Bronchial epithelial cell (primary cell): ENCODE results near the gene EGF. TPM values are rescaled to one million over a fixed set of nuclear protein-coding genes. Genes with fewer than 3 reads are reported as not detected.

ENCODE experiments used
- DNase-seq: peaks from one replicate; pipeline ENCODE4 v3.0.0-alpha.2; 2010; ENCODE audit warnings: low read depth
- FAIRE-seq: peaks from 2 replicates; lab custom pipeline; 2011; peaks lifted over from hg19 to GRCh38; lab: Jason Lieb, UNC
- H3K27me3 ChIP-seq: 2 replicates; pipeline ENCODE4 v1.5.1; 2011; ENCODE audit warnings: low read length; ENCODE audit not compliant: control insufficient read depth, insufficient read depth
- H3K36me3 ChIP-seq: 2 replicates; pipeline ENCODE4 v1.5.1; 2011; ENCODE audit warnings: low read length; ENCODE audit not compliant: control insufficient read depth, insufficient read depth
- H3K4me3 ChIP-seq: 2 replicates; pipeline ENCODE4 v1.5.1; 2011; ENCODE audit warnings: mild to moderate bottlenecking, low read depth, low read length, control low read depth
- CTCF ChIP-seq: IDR thresholded peaks from 2 replicates; pipeline ENCODE4 v1.5.1; 2011; ENCODE audit warnings: mild to moderate bottlenecking, moderate library complexity, low read length, control low read depth, inconsistent platforms; ENCODE audit not compliant: insufficient read depth, severe bottlenecking
- total RNA-seq: library from RNA; depleted of rRNA; stranded (reverse); fragments of >200 nt; gene quantifications from 2 replicates; pipeline ENCODE4 v1.2.1, GENCODE V29; 2014

The EGF gene
- total RNA-seq, 1 donor from 2014 or later = 1.1 TPM

GRCh38 chr4:109902559-109903251, 10.0 kb upstream of the EGF start:
- FAIRE-seq (no peak), DNase-seq (no peak)
- H3K36me3 ChIP-seq = no peaks in the 10 kb centered on the region
- H3K4me3 ChIP-seq = no peak overlapping the region
- no peaks in the 10 kb centered on the region for H3K27me3 ChIP-seq
- no peak for TF ChIP-seq CTCF

GRCh38 chr4:109908731-109909130, 4.0 kb upstream of the EGF start:
- H3K36me3 ChIP-seq = no peaks in the 10 kb centered on the region
- TF ChIP-seq CTCF = no peak
- no peaks in the 10 kb centered on the region for H3K27me3 ChIP-seq
- no peak for DNase-seq
- no peak overlapping the region for H3K4me3 ChIP-seq
- no peak for FAIRE-seq

DNA sequence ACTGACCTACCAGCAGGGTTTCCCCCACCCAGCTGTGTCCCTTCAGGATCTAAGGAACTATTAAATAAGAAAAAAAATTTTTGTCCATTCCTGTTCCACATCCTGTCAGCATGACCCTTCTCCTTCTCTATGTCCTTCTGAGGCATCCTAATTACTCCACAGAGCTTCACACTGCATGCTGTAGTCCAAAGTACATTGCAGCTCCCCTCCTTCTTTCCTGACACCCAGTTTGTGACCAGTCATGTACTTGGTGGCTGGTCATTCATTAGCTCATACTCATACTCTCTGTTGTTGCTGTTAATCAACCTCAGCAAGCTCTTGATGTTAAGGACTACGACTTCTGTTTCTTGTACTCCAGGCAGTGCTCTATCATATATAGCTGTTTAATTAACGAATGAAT, 2.4 kb upstream of the EGF start:
- DNase-seq (no peak), FAIRE-seq (no peak)
- H3K36me3 ChIP-seq = no peaks in the 10 kb centered on the region
- no peak for TF ChIP-seq CTCF
- no peak overlapping the region for H3K4me3 ChIP-seq
- no peaks in the 10 kb centered on the region for H3K27me3 ChIP-seq

DNA sequence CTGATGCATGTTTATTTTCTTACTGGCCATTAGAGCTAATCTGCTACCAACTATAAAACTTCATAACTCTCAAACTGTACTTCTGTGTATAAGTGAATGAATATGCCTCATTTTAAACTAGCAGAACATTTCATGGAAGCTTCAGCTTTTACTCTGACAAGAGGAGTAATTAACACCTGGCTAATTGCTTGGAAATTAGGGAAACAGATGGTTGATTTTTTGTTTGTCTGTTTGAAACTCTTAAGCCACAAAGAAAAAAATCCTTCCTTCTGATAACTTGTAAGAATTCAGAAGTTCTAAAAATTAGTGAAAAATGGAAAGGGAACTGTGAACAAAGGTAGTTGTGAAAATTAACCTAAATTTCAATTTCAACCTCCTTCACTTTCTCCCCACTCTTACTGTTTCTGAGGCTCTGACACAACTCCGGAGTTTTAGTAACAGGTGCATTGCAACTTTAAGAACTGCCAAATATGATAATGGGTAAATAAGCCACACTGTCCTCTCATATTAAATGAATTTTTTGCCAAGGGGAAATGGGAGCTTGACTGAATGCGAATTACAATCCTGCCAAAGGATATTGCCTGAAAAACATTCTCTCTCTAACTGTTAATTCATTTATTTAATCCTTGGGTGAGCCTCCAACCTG, 1.0 kb downstream of the EGF start:
- Histone ChIP-seq H3K27me3 (no peaks in the 10 kb centered on the region), H3K4me3 (no peak overlapping the region), H3K36me3 (no peaks in the 10 kb centered on the region)
- TF ChIP-seq CTCF = no peak
- no peak for FAIRE-seq
- DNase-seq = no peak

GRCh38 chr4:109914322-109914721, 1.6 kb downstream of the EGF start:
- no peak for TF ChIP-seq CTCF
- H3K27me3 ChIP-seq = no peaks in the 10 kb centered on the region
- FAIRE-seq (no peak), DNase-seq (no peak)
- H3K36me3 ChIP-seq = no peaks in the 10 kb centered on the region
- no peak overlapping the region for H3K4me3 ChIP-seq
